ENCODE measurements around the gene SHC4. TPM values are rescaled to one million over a fixed set of nuclear protein-coding genes. Genes with fewer than 3 reads are reported as not detected.
A peak's percentile ranks its signal among the peaks of the same experiment; 100 is the strongest.

SHC4 gene
- total and polyA plus RNA-seq, 4 donors: 0.09 to 1.9 (median 0.44) TPM

DNA sequence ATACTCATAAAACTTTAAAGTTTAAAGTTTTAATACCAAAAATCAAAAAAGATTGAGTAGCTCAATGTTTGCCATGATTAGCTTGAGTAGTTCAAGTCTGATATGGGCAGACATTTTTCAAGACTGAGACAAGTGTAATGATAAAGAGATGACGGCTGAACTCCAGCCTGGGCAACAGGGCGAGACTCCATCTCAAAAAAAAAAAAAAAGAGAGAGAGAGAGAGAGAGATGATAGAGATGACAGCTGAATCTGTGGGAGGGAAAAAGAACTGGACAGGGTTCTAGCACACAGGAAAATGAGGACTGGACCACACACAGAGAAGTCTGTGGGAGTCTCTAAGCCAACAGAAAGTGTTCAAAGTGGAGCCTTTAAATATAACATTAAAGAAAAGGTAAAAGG is 178.0 kb downstream of the SHC4 start:
- no peaks in the 10 kb centered on the region for H3K9me3 ChIP-seq (ENCODE audit: control insufficient read depth in 4 of 4, insufficient read depth in 3 of 4, low read length in 3 of 4)
- no peak overlapping the region for H3K9ac ChIP-seq (ENCODE audit: insufficient read depth in 1 of 2, low read length in 2 of 2)
- ATAC-seq (ENCODE audit: insufficient read depth, low FRiP score): no peak
- peaks cover 0 to 2% (median 0%) of the 10 kb centered on the region in 5 donors for H3K4me1 ChIP-seq (ENCODE audit: control insufficient read depth in 5 of 5, insufficient read depth in 5 of 5, low read length in 5 of 5)
- H3K4me3 ChIP-seq: no peak overlapping the region
- WGBS, 2 donors: 79 to 83% methylated on average over 2 of the region's 2 CpGs
- TF ChIP-seq, protein P1, sequence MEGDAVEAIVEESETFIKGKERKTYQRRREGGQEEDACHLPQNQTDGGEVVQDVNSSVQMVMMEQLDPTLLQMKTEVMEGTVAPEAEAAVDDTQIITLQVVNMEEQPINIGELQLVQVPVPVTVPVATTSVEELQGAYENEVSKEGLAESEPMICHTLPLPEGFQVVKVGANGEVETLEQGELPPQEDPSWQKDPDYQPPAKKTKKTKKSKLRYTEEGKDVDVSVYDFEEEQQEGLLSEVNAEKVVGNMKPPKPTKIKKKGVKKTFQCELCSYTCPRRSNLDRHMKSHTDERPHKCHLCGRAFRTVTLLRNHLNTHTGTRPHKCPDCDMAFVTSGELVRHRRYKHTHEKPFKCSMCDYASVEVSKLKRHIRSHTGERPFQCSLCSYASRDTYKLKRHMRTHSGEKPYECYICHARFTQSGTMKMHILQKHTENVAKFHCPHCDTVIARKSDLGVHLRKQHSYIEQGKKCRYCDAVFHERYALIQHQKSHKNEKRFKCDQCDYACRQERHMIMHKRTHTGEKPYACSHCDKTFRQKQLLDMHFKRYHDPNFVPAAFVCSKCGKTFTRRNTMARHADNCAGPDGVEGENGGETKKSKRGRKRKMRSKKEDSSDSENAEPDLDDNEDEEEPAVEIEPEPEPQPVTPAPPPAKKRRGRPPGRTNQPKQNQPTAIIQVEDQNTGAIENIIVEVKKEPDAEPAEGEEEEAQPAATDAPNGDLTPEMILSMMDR (IDR thresholded peaks at IDR 0.05; ENCODE audit: control extremely low read depth, extremely low read depth): no peak
- H3K36me3 ChIP-seq (ENCODE audit: control insufficient read depth in 4 of 4, insufficient read depth in 4 of 4, low read length in 4 of 4): peaks cover 0 to 9% (median 4%) of the 10 kb centered on the region in 4 donors
- H3K27me3 ChIP-seq (ENCODE audit: control insufficient read depth in 3 of 3, insufficient read depth in 3 of 3, low read length in 2 of 3): no peaks in the 10 kb centered on the region
- H3K27ac ChIP-seq (ENCODE audit: low read depth in 1 of 2, low read length in 1 of 2): no peak overlapping the region
- no peak for DNase-seq

DNA sequence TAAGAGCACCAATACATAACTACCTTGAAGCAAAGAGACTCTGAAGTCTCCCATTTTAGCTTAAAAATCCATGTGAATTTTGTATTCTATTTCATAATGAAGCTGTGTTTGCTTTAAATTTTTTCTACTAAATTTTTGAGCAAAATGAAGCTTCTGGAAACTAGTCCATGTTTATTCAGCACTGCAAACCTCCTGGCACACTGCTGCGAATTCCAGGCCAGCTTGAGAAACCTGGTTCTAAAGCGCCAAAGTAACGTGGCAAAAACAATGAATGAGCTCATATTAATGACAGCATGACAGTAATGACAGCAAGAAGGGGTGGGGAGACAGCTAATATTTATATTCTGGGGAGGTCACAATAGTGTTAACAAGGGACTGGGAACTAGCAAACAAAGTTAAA is 178.5 kb downstream of the SHC4 start:
- peaks cover 0 to 2% (median 0%) of the 10 kb centered on the region in 5 donors for H3K4me1 ChIP-seq (ENCODE audit: control insufficient read depth in 5 of 5, insufficient read depth in 5 of 5, low read length in 5 of 5)
- H3K36me3 ChIP-seq (ENCODE audit: control insufficient read depth in 4 of 4, insufficient read depth in 4 of 4, low read length in 4 of 4): peaks cover 0 to 12% (median 4%) of the 10 kb centered on the region in 4 donors
- no peaks in the 10 kb centered on the region for H3K27me3 ChIP-seq (ENCODE audit: control insufficient read depth in 3 of 3, insufficient read depth in 3 of 3, low read length in 2 of 3)
- H3K27ac ChIP-seq (ENCODE audit: low read depth in 1 of 2, low read length in 1 of 2): no peak overlapping the region
- H3K4me3 ChIP-seq: no peak overlapping the region
- TF ChIP-seq, protein P1 (IDR thresholded peaks at IDR 0.05; ENCODE audit: control extremely low read depth, extremely low read depth): no peak
- ATAC-seq (ENCODE audit: insufficient read depth, low FRiP score) (no peak), DNase-seq (peak in 1 of 3 donors; percentile 35)
- WGBS, 2 donors: 63 to 77% methylated on average over 3 of the region's 3 CpGs
- H3K9me3 ChIP-seq (ENCODE audit: control insufficient read depth in 4 of 4, insufficient read depth in 3 of 4, low read length in 3 of 4): no peaks in the 10 kb centered on the region
- H3K9ac ChIP-seq (ENCODE audit: insufficient read depth in 1 of 2, low read length in 2 of 2): no peak overlapping the region

DNA sequence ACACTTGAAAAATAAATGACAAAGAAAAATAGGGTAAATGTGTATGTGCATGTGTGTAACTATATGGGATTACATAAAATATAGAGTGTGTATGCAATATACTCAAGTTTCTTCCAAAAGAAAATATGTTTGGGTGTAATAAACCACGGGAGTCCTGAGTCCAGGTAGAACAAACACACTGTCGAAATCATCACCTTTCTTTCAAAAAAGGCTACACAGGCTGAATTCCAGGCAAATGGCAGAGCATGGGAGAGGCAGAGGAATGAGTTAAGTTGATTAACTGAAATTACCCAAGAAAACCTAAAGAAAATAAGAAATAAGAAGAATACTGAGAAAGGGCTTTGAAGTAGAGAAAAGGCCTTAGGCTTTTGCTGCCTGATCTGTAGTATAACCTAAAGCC is 179.0 kb downstream of the SHC4 start:
- ATAC-seq (ENCODE audit: insufficient read depth, low FRiP score) (no peak), DNase-seq (no peak)
- H3K4me1 ChIP-seq (ENCODE audit: control insufficient read depth in 5 of 5, insufficient read depth in 5 of 5, low read length in 5 of 5): peaks cover 0 to 2% (median 0%) of the 10 kb centered on the region in 5 donors
- H3K9ac ChIP-seq (ENCODE audit: insufficient read depth in 1 of 2, low read length in 2 of 2): no peak overlapping the region
- TF ChIP-seq, protein P1 (IDR thresholded peaks at IDR 0.05; ENCODE audit: control extremely low read depth, extremely low read depth): no peak
- no peak overlapping the region for H3K4me3 ChIP-seq
- WGBS, 2 donors: 88 to 92% methylated on average over 2 of the region's 2 CpGs
- no peaks in the 10 kb centered on the region for H3K9me3 ChIP-seq (ENCODE audit: control insufficient read depth in 4 of 4, insufficient read depth in 3 of 4, low read length in 3 of 4)
- H3K27ac ChIP-seq (ENCODE audit: low read depth in 1 of 2, low read length in 1 of 2): no peak overlapping the region
- no peaks in the 10 kb centered on the region for H3K27me3 ChIP-seq (ENCODE audit: control insufficient read depth in 3 of 3, insufficient read depth in 3 of 3, low read length in 2 of 3)
- peaks cover 0 to 12% (median 2%) of the 10 kb centered on the region in 4 donors for H3K36me3 ChIP-seq (ENCODE audit: control insufficient read depth in 4 of 4, insufficient read depth in 4 of 4, low read length in 4 of 4)

DNA sequence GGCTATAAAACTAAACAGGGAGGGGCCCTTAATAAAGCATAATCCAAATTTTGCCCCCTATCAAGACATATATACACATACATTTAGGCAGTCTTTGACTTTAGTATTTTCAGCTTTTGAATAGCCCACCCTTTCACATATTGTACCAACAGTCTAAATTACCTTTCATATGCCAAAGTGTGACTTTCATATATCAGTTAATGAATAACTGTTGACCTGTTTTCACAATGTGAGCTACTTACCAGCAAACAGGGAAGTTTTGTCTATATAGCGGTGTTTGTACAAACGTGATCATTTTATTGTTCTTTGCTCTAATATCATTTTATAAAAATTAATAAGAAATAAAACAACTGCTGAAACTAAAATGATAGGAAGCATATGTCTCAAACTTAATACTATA is 180.8 kb downstream of the SHC4 start:
- no peak overlapping the region for H3K27ac ChIP-seq (ENCODE audit: low read depth in 1 of 2, low read length in 1 of 2)
- peaks cover 0 to 10% (median 1%) of the 10 kb centered on the region in 4 donors for H3K36me3 ChIP-seq (ENCODE audit: control insufficient read depth in 4 of 4, insufficient read depth in 4 of 4, low read length in 4 of 4)
- H3K4me3 ChIP-seq: no peak overlapping the region
- TF ChIP-seq, protein P1 (IDR thresholded peaks at IDR 0.05; ENCODE audit: control extremely low read depth, extremely low read depth): no peak
- H3K4me1 ChIP-seq (ENCODE audit: control insufficient read depth in 5 of 5, insufficient read depth in 5 of 5, low read length in 5 of 5): no peaks in the 10 kb centered on the region
- DNase-seq: no peak
- ATAC-seq (ENCODE audit: insufficient read depth, low FRiP score): no peak
- H3K9me3 ChIP-seq (ENCODE audit: control insufficient read depth in 4 of 4, insufficient read depth in 3 of 4, low read length in 3 of 4): no peaks in the 10 kb centered on the region
- 73 to 100% methylated on average over 2 of the region's 2 CpGs for WGBS, 2 donors
- H3K9ac ChIP-seq (ENCODE audit: insufficient read depth in 1 of 2, low read length in 2 of 2): no peak overlapping the region
- H3K27me3 ChIP-seq (ENCODE audit: control insufficient read depth in 3 of 3, insufficient read depth in 3 of 3, low read length in 2 of 3): no peaks in the 10 kb centered on the region

Measured in lung (tissue), 12 donors.